ENCODE measurements around the gene RGS7. TPM values are rescaled to one million over a fixed set of nuclear protein-coding genes. Genes with fewer than 3 reads are reported as not detected.

RGS7 gene
- polyA plus RNA-seq, 2 of the 4 experiments (the other 2 are of a cell fraction): 0.08 TPM; not detected in 1

GRCh38 chr1:241020851-241021697, 335.9 kb downstream of the RGS7 start:
- H3K4me1 ChIP-seq: no peaks in the 10 kb centered on the region
- TF ChIP-seq JUNB (IDR thresholded peaks at IDR 0.05): no peak
- no peak for TF ChIP-seq GATA3 (IDR thresholded peaks at IDR 0.05; ENCODE audit: borderline replicate concordance)
- TF ChIP-seq ZSCAN20 (CRISPR knock-in tag; IDR thresholded peaks at IDR 0.05): no peak
- no peak for TF ChIP-seq RARB (CRISPR knock-in tag; IDR thresholded peaks at IDR 0.05)
- TF ChIP-seq KDM5A (IDR thresholded peaks at IDR 0.05): no peak
- TF ChIP-seq RFX5 (IDR thresholded peaks at IDR 0.05): no peak
- no peak for TF ChIP-seq ZFP36 (IDR thresholded peaks at IDR 0.05; ENCODE audit: borderline replicate concordance, partially characterized antibody)
- no peak for TF ChIP-seq PHF8 (IDR thresholded peaks at IDR 0.05; ENCODE audit: borderline replicate concordance, low read depth)
- TF ChIP-seq HOXA7 (CRISPR knock-in tag; IDR thresholded peaks at IDR 0.05): no peak
- no peak overlapping the region for H3K27ac ChIP-seq
- no peak overlapping the region for H3K4me2 ChIP-seq
- no peak overlapping the region for H3K4me3 ChIP-seq
- POLR2A ChIA-PET: no interaction called here
- DNase-seq (ENCODE audit: low read depth in 1 of 2, low spot score in 1 of 2) (no peak), ATAC-seq (no peak), FAIRE-seq (no peak)
- WGBS (ENCODE audit: missing lambda C conversion rate): 34% methylated on average over 6 of the region's 6 CpGs
- H3K9me3 ChIP-seq: no peaks in the 10 kb centered on the region
- CTCF ChIA-PET: no interaction called here

DNA sequence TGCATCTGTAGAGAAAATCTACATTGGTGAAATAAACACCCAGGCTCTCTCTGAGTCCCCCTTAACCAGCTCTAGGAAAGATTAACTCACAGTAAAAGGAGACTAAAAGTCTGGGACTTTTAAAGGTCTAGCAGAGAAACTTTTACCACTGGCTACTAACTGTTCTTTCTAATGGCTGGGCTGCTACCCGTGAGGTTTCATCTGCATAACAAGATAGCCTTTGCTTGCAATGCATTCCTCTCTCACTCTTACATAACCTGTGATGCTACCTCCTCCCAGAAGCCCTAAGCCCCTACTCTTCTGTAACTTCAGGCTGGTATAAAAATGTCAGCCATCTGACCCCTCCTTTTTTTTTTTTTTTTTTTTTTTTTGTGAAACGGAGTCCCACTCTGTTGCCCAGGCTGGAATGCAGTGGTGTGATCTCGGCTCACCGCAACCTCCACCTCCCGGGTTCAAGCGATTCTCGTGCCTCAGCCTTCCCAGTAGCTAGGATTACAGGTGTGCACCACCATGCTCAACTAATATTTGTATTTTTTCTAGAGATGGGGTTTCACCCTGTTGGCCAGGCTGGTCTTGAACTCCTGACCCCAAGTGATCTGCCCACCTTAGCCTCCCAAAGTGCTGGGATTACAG, 344.2 kb downstream of the RGS7 start:
- TF ChIP-seq ZC3H11A (IDR thresholded peaks at IDR 0.05) (no peak), ELK1 (IDR thresholded peaks at IDR 0.05; ENCODE audit: low read depth, low read length) (no peak), CBX8 (IDR thresholded peaks at IDR 0.05) (no peak), POLR2AphosphoS2 (conservative IDR thresholded peaks at IDR 0.05; ENCODE audit: low read length) (no peak), BCL3 (IDR thresholded peaks at IDR 0.05) (no peak), KDM5A (IDR thresholded peaks at IDR 0.05) (no peak), HOXB5 (CRISPR knock-in tag; IDR thresholded peaks at IDR 0.05) (no peak), CHD2 (IDR thresholded peaks at IDR 0.05; ENCODE audit: low read length, partially characterized antibody) (no peak), TP53 (CRISPR knock-in tag; IDR thresholded peaks at IDR 0.05) (no peak), SMC3 (IDR thresholded peaks at IDR 0.05) (no peak), ESRRA (IDR thresholded peaks at IDR 0.05; ENCODE audit: borderline replicate concordance, low read length) (no peak)
- TF ChIP-seq, protein P1, sequence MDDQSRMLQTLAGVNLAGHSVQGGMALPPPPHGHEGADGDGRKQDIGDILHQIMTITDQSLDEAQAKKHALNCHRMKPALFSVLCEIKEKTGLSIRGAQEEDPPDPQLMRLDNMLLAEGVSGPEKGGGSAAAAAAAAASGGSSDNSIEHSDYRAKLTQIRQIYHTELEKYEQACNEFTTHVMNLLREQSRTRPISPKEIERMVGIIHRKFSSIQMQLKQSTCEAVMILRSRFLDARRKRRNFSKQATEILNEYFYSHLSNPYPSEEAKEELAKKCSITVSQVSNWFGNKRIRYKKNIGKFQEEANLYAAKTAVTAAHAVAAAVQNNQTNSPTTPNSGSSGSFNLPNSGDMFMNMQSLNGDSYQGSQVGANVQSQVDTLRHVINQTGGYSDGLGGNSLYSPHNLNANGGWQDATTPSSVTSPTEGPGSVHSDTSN (IDR thresholded peaks at IDR 0.05): no peak
- ChIA-PET CTCF (no interaction called here), POLR2A (no interaction called here)
- Histone ChIP-seq H3K4me1 (no peaks in the 10 kb centered on the region), H3K4me3 (no peak overlapping the region), H3K9me3 (no peaks in the 10 kb centered on the region), H3K4me2 (no peak overlapping the region), H3K27ac (no peak overlapping the region)
- no peak for FAIRE-seq
- WGBS (ENCODE audit: missing lambda C conversion rate): 33% methylated on average over 7 of the region's 7 CpGs
- no peak for ATAC-seq
- no peak for DNase-seq (ENCODE audit: low read depth in 1 of 2, low spot score in 1 of 2)

DNA sequence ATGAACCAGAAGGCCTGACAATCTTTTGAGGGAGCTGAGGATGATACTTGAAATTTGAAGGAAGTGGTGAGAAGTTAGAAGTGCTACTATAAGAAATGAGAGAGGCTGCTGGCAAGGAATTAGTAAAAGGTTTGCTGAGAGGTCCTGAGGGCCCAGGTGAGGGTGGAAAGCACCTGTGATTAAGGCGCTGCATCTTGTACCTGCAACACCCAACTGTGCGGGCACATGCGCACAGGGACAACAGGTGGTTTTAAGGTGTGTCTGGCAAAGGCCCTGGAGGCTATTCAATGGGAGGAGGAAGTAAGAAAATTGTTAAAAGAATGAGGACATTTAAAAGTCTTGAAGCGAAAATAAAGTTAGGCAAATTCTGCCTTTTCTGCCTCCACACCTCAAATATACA, 349.3 kb downstream of the RGS7 start:
- POLR2A ChIA-PET: no interaction called here
- FAIRE-seq (no peak), DNase-seq (ENCODE audit: low read depth in 1 of 2, low spot score in 1 of 2) (no peak), ATAC-seq (no peak)
- WGBS (ENCODE audit: missing lambda C conversion rate): 67% methylated on average over 4 of the region's 4 CpGs
- no peaks in the 10 kb centered on the region for H3K4me1 ChIP-seq
- no peak overlapping the region for H3K4me3 ChIP-seq
- H3K9me3 ChIP-seq: no peaks in the 10 kb centered on the region
- CTCF ChIA-PET: no interaction called here
- H3K27ac ChIP-seq: no peak overlapping the region
- TF ChIP-seq, protein P2, sequence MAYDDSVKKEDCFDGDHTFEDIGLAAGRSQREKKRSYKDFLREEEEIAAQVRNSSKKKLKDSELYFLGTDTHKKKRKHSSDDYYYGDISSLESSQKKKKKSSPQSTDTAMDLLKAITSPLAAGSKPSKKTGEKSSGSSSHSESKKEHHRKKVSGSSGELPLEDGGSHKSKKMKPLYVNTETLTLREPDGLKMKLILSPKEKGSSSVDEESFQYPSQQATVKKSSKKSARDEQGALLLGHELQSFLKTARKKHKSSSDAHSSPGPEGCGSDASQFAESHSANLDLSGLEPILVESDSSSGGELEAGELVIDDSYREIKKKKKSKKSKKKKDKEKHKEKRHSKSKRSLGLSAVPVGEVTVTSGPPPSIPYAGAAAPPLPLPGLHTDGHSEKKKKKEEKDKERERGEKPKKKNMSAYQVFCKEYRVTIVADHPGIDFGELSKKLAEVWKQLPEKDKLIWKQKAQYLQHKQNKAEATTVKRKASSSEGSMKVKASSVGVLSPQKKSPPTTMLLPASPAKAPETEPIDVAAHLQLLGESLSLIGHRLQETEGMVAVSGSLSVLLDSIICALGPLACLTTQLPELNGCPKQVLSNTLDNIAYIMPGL (CRISPR knock-in tag; IDR thresholded peaks at IDR 0.05; ENCODE audit: borderline replicate concordance): no peak
- TF ChIP-seq POLR2A (IDR thresholded peaks at IDR 0.05; ENCODE audit: low read length): no peak
- TF ChIP-seq MAZ (IDR thresholded peaks at IDR 0.05; ENCODE audit: borderline replicate concordance, low read depth, low read length): no peak
- TF ChIP-seq ATOH8 (CRISPR knock-in tag; IDR thresholded peaks at IDR 0.05; ENCODE audit: low read depth): no peak
- TF ChIP-seq MAX (IDR thresholded peaks at IDR 0.05): no peak
- no peak overlapping the region for H3K4me2 ChIP-seq
